ENCODE data around the gene HOXD9.

The HOXD9 gene

GRCh38 chr2:176111846-176112374, 10.6 kb upstream of the HOXD9 start:
- no peak for DNase-seq

- DNase-seq: no peak
Measured at GRCh38 chr2:176112375-176113302, 9.9 kb upstream of the HOXD9 start.

GRCh38 chr2:176114120-176114929, 8.2 kb upstream of the HOXD9 start:
- DNase-seq: no peak

- no peak for DNase-seq
Measured at GRCh38 chr2:176114930-176115625, 7.4 kb upstream of the HOXD9 start.

- no peak for DNase-seq
Measured at GRCh38 chr2:176115883-176116813, 6.4 kb upstream of the HOXD9 start, which contains the start of gene HOXD10. HOXD10 (plus strand) TSS chr2:176116778; CDS start chr2:176116834, 56 bp downstream.

GRCh38 chr2:176117162-176117822, 5.2 kb upstream of the HOXD9 start:
- DNase-seq: no peak

GRCh38 chr2:176117823-176118371, 4.6 kb upstream of the HOXD9 start:
- no peak for DNase-seq

- no peak for DNase-seq
Measured at GRCh38 chr2:176118601-176119339, 3.7 kb upstream of the HOXD9 start.

- no peak for DNase-seq
Measured at GRCh38 chr2:176120364-176121189, 1.9 kb upstream of the HOXD9 start.

GRCh38 chr2:176121190-176122051, 1.1 kb upstream of the HOXD9 start:
- DNase-seq: no peak

- DNase-seq: no peak
Measured at GRCh38 chr2:176122052-176122682, 352 bp upstream of the HOXD9 start.

- DNase-seq: no peak
Measured at GRCh38 chr2:176123411-176124109, 1.0 kb downstream of the HOXD9 start.

GRCh38 chr2:176124110-176124946, 1.8 kb downstream of the HOXD9 start:
- DNase-seq: no peak

GRCh38 chr2:176124947-176125771, 2.6 kb downstream of the HOXD9 start:
- DNase-seq: no peak

GRCh38 chr2:176125772-176126054, 3.2 kb downstream of the HOXD9 start:
- no peak for DNase-seq

Data from CD4-positive, alpha-beta T cell treated with Interferon alpha-2 for 1 hour (primary cell).